Uterus (tissue), 4 donors: ENCODE results near the gene SEMA3D. TPM values are rescaled to one million over a fixed set of nuclear protein-coding genes. Genes with fewer than 3 reads are reported as not detected.

Experiments used
- DNase-seq, 2 donors: peaks; one replicate each; pipeline ENCODE4 v3.0.0-alpha.2; 2019 to 2020
- H3K27ac ChIP-seq, 2 donors: fragments of 200-600 bp; sonication (generic); 1 replicate in 1 of 2; 2 replicates in 1 of 2; pipeline ENCODE4 v1.5.1; 2016 to 2018
- H3K27me3 ChIP-seq, 2 donors: fragments of 200-600 bp; sonication (generic); one replicate each; pipeline ENCODE4 v1.5.1; 2018 to 2019; ENCODE audit warnings: control low read depth in 1 of 2
- H3K36me3 ChIP-seq, 2 donors: fragments of 200-600 bp; sonication (generic); one replicate each; pipeline ENCODE4 v1.5.1; 2019; ENCODE audit warnings: control low read depth in 1 of 2
- H3K4me1 ChIP-seq, 2 donors: fragments of 200-600 bp; sonication (generic); one replicate each; pipeline ENCODE4 v1.5.1; 2018 to 2019; ENCODE audit warnings: control low read depth in 1 of 2
- H3K4me3 ChIP-seq, 2 donors: fragments of 200-600 bp; sonication (generic); 1 replicate in 1 of 2; 2 replicates in 1 of 2; pipeline ENCODE4 v1.5.1; 2018 to 2019; ENCODE audit warnings: mild to moderate bottlenecking in 1 of 2
- H3K9me3 ChIP-seq, 2 donors: fragments of 200-600 bp; sonication (generic); one replicate each; pipeline ENCODE4 v1.5.1; 2019; ENCODE audit warnings: control low read depth in 1 of 2
- CTCF ChIP-seq, 4 experiments: fragments of 200-600 bp in 2 of 4; fragments of 450-650 bp in 2 of 4; sonication (generic) in 2 of 4; IDR thresholded peaks; one replicate each; pipeline ENCODE4 v1.5.1; 2016 to 2019; ENCODE audit warnings: antibody characterized with exemption in 4 of 4, mild to moderate bottlenecking in 2 of 4, moderate library complexity in 1 of 4
- POLR2A ChIP-seq, 2 donors: fragments of 450-650 bp; IDR thresholded peaks; one replicate each; pipeline ENCODE4 v1.6.1; 2016; ENCODE audit warnings: antibody characterized with exemption in 2 of 2, mild to moderate bottlenecking in 1 of 2, moderate library complexity in 1 of 2
- intact Hi-C: fragments of 100-400 bp; cut with DNase I; formaldehyde crosslinking; loops from one replicate; pipeline ENCODE4 v1.15.1; 2023; ENCODE audit warnings: low total_unique reads
- total RNA-seq, 4 donors: library from RNA; depleted of rRNA in 3 of 4; stranded (reverse); fragments of >200 nt in 3 of 4; gene quantifications; one replicate each; pipeline versions ENCODE4 v1.1.0 to v1.2.4, GENCODE V29; 2014 to 2023
- donor health status: DM: yes; HTN: yes; CAD: no.

Gene SEMA3D
- total RNA-seq, 4 donors from 2014 or later: 7.1 to 68.6 (median 20.4) TPM

- Histone ChIP-seq H3K4me1 (no peaks in the 10 kb centered on the region), H3K9me3 (no peaks in the 10 kb centered on the region), H3K27me3 (no peaks in the 10 kb centered on the region), H3K27ac (no peak overlapping the region), H3K4me3 (no peak overlapping the region), H3K36me3 (no peaks in the 10 kb centered on the region)
- DNase-seq: no peak
- TF ChIP-seq CTCF (IDR thresholded peaks at IDR 0.05): no peak
- no peak for TF ChIP-seq POLR2A (IDR thresholded peaks at IDR 0.05)
- intact Hi-C loops: no loop called here
Measured at GRCh38 chr7:85052056-85052737, 134.7 kb downstream of the SEMA3D start.

- intact Hi-C loops: no loop called here
- no peak overlapping the region for H3K4me3 ChIP-seq
- no peaks in the 10 kb centered on the region for H3K9me3 ChIP-seq
- H3K27ac ChIP-seq: no peak overlapping the region
- H3K36me3 ChIP-seq: no peaks in the 10 kb centered on the region
- no peaks in the 10 kb centered on the region for H3K27me3 ChIP-seq
- TF ChIP-seq POLR2A (IDR thresholded peaks at IDR 0.05): no peak
- no peak for TF ChIP-seq CTCF (IDR thresholded peaks at IDR 0.05)
- no peaks in the 10 kb centered on the region for H3K4me1 ChIP-seq
- no peak for DNase-seq
Measured at GRCh38 chr7:85046534-85046933, 140.3 kb downstream of the SEMA3D start.

- peak; percentile 23 to 25 for DNase-seq
- TF ChIP-seq POLR2A (IDR thresholded peaks at IDR 0.05): no peak
- TF ChIP-seq CTCF (IDR thresholded peaks at IDR 0.05): peak; percentile 10 to 62 (median 46)
- Histone ChIP-seq H3K27me3 (no peaks in the 10 kb centered on the region), H3K9me3 (no peaks in the 10 kb centered on the region), H3K36me3 (no peaks in the 10 kb centered on the region), H3K4me3 (no peak overlapping the region), H3K4me1 (no peaks in the 10 kb centered on the region), H3K27ac (no peak overlapping the region)
- intact Hi-C loops: no loop called here
Measured at GRCh38 chr7:85041605-85042216, 145.1 kb downstream of the SEMA3D start.

- no peaks in the 10 kb centered on the region for H3K4me1 ChIP-seq
- no peak for DNase-seq
- H3K9me3 ChIP-seq: no peaks in the 10 kb centered on the region
- intact Hi-C loops: no loop called here
- TF ChIP-seq CTCF (IDR thresholded peaks at IDR 0.05): no peak
- no peak for TF ChIP-seq POLR2A (IDR thresholded peaks at IDR 0.05)
- H3K27me3 ChIP-seq: no peaks in the 10 kb centered on the region
- H3K27ac ChIP-seq: no peak overlapping the region
- no peaks in the 10 kb centered on the region for H3K36me3 ChIP-seq
- H3K4me3 ChIP-seq: no peak overlapping the region
Measured at GRCh38 chr7:85039196-85039923, 147.5 kb downstream of the SEMA3D start.

GRCh38 chr7:85038466-85038865 is 148.4 kb downstream of the SEMA3D start:
- Histone ChIP-seq H3K36me3 (no peaks in the 10 kb centered on the region), H3K27ac (no peak overlapping the region), H3K4me1 (no peaks in the 10 kb centered on the region), H3K27me3 (no peaks in the 10 kb centered on the region), H3K4me3 (no peak overlapping the region), H3K9me3 (no peaks in the 10 kb centered on the region)
- no peak for TF ChIP-seq POLR2A (IDR thresholded peaks at IDR 0.05)
- TF ChIP-seq CTCF (IDR thresholded peaks at IDR 0.05): no peak
- no peak for DNase-seq
- intact Hi-C loops: no loop called here
